CD4-positive, alpha-beta T cell treated with Interleukin-10 for 1 hour (primary cell): ENCODE data around the gene INPP5A.
"Not testable (repeated sequence)": the region's sequence is repeated elsewhere in the genome, so short reads cannot be mapped to it uniquely, and the experiment has no call there.

ENCODE experiments used
- DNase-seq: peaks from one replicate; pipeline ENCODE4 v3.0.0-alpha.2; 2020

The INPP5A gene

DNA sequence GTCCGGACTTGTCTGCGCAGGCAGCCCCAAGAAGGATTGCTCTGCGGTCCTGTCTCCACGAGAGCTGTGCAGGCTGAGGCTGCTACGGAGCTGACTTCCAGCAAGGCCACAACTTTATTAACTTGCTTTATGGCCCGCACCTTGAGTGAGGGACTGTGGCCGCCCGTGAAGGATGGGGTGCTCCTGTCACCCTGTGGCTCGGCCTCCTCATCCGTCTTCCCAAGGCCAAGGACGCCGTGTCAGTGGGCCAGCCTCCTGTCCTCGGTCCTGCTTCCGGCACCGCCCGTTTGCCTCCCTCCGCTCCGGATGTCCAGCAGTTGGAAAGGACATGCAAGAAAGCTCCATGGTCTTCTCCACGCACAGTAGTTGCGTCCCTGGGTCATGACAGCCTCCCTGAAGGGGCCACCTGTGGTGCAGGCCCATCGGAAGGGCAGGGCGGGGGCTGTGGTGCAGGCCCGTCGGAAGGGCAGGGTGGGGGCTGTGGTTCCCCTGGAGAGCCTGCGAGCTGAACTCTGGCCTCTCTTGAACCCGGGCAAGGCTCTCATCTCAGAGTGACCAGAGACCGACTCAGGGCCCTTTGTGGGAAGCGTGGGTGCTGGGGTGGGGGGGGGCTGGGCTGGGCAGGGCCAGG, 161.3 kb downstream of the INPP5A start:
- no peak for DNase-seq

DNA sequence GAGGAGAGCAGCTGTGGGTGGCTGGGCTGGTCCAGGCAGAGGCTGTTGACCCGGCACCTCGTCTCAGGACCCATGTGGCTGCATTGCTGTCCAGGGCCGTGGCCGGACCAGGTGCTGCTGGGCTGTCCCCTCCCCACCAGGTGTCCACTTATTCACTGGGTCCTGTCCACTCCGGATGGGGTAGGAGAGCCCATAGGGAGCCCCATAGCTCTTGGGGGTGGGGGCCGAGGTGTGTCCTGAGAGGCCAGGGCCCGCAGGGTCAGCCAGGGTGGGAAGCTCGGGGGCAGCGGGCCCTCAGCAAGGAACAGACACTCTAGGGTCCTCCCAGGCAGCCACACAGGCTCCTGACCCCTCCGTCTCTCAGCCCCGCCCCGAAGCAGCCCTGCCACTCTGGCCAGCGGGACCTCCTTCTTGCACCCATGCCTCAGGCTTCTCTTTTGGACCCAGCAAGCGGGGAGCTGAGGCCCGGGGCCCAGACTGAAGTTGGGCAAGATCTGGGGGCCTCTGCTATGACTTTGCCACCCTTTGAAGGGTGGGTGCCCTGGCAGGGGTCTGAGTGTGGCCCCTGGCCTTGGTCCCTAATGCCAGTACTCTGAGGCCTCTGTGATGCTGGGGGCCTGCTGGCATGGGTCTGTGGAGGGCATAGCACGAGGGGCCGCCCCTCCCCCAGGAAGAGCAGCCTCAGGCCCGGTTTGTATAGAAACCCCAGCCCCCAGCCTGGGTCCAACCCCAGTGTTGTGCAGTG, 162.0 kb downstream of the INPP5A start:
- DNase-seq = no peak

DNA sequence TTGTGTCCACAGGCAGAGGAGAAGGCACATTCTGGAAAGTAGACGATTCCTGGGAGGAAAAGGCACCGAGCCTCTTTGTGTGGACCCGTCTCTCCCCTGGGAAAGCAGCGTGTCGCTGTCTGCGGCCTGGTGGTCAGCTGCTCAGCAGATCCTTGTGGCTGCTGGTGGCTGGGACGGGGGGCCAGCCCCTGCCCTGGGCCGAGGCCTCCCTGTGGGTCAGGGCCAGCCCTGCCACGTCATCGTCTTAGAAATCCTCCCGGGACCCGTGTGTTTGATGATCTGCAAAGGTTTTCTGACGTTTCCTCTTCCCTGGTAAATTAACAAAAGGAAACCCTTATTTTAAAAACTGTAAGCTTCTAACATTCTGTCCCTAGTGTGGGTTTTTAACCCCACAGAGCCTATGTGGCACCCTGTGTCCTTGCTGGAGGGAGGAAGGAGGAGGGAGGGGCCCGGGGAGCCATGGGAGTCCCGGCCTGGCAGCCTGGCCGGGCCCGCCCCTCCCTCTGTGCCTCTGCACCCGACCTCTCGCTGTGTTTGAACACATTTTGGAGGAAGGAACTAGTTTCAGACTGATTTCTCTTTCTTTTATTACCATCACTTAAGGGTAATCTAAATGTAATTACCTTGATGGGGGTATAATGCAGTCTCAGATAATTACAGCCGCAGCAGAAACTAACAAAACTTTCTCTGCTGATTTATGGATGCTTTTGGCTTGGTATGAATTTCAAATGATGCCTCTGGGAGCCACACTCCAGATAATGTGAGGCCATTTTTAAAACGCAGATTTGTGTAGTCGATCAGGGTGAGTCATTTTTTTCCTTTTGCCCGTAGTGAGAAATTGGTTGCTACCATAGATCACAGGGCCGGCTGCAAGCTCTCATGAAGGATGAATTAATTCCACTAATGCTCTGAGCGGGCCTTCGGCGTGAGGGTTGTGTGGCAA, 162.8 kb downstream of the INPP5A start:
- no peak for DNase-seq

DNA sequence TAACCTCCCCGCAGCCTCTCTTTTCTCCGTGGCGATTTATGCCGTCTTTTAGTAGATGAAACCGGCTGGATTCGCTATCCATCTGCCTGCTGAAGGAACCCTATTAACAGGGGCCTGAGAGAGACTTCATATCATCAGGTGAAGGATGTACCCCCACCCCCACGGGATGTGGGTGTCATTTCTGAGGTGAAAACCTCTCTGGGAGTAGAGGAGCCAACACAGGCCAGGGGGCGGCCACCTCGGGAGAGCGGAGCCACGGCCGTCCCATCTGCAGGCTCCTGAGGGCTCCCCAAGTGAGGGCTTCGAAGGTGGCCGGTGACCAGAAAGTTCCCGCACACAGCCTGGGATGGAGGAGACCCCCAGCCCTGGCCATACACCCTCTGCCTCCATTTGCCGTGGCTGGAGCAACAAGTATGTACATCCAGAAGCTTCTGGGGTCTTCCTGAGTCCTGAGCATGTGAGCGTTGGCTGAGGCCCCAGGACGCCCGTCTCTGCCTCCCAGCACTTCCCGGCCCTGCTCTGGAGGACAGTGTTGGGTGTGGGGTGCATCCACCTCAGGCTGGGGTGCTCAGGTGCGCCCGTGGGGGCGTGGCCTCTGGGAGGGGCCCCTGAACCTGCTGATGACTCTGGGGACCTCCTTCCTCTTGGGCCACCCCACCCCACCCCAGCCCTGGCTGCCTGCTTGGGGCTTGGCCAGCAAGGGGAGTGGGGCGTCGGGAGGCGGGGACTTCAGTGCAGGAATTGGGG, 163.7 kb downstream of the INPP5A start:
- no peak for DNase-seq

DNA sequence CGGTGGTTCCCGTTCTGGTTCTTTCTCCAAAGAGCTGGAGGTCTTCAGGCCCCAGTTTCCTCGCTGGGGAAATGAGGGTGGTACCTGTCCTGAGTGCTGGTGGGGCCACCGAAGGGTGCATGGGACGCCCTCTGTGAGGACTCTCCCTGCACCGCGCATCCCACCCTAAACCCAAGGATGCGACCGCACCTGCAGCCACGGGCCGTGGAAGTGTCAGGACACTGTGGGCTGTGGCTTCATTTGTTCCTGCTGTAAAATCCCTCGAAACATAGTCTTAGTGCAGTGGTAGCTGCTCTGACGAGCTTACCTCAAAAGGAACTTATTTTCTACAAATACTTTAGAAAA, 164.2 kb downstream of the INPP5A start:
- DNase-seq = no peak

DNA sequence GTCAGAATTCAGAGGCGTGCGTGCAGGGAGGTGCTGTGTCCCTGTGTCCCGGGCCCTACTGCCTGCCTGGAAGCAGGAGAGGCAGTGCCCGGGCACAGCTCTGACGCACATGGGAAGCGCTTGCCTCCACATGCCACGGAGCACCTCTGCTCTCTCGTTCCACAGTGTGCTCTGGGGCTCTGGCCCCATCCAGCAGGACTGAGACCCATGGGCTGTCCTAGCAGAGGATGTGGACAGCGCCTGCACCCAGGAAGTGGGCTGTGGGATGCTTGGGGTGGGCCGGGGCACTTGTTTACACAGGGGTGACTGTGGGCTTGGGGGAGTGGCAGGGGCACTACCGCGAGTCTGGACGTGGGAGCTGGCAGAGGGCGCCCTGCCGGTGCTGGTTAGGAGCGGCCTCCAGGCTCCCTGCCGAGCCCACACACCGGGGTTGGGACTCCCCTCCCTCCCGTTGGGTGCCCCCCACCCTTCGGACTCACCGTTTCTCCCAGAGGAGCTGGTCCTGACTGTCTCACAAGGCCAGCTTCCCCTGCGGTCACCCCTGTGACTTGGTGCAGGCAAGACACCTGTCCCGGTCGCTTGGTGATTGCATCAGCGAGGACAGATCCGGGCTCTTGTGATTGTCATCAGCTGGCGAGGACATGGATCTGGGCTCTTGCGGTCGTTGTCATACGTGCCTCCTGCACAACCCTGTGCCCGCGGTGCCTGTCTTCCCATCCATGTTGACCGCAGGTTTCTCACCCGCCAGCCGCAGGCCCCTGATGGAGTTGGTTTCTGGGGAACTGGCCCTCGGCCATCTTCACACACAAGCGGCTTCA, 165.2 kb downstream of the INPP5A start:
- no peak for DNase-seq

DNA sequence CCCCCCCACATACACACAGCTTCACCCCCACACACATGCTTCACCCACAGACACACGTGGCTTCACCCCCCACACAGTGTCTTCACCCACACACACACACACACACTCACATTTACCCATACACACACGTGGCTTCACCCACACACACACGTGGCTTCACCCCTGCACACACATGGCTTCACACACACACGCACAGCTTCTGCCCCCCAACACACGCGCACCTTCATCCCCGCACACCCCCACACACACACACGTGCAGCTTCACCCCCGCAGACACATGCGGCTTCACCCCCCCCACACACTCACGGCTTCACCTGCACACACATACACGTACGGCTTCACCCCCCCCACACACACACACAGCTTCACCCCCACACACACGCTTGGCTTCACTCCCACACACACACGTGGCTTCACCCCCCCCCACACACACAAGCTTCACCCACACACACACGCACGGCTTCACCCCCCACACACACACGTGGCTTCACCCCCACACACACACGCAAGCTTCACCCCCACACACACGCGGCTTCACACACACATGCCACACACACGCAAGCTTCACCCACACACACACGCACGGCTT, 165.9 kb downstream of the INPP5A start:
- no peak for DNase-seq

DNA sequence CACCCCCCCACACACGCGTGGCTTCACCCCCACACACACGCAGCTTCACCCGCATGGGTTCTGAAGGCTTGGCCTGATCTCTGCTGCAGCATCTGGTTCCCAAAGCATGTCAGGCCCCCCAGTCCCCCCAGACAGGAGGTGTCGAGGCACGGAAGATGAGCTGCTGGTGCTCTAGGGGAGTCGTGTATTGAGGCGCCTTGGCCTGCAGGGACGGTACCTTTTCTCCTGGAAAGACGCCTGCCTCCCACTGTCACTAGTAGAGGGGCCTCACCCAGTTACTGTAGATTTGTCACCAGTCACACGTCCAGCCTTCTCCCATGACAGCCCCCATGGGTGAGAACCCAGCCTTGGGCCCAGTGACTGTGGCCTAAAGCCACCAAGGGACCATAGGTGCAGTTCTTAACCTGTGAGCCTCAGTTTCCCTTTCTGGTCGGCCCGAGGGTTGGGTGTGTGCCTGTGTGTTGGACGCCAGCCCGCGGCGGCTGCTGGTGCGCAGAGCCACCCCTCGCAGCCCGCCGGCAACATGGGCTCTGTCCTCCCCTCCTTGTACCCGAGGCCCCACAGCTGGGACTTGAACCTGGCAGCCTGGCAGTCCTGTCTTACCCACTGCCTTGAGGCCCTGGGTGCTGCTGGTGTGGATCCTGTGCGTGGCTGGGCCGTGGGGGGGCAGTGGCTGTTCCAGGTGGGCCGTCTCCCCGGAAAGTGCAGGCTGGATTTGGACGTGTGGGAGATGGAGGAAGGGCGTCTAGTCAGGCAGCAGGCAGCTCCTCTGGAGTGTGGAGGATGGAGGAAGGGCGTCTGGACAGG, 166.6 kb downstream of the INPP5A start:
- no peak for DNase-seq

DNA sequence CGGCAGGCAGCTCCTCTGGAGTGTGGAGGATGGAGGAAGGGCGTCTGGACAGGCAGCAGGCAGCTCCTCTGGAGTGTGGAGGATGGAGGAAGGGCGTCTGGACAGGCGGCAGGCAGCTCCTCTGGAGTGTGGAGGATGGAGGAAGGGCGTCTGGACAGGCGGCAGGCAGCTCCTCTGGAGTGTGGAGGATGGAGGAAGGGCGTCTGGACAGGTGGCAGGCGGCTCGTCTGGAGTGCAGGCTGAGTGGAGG, 167.2 kb downstream of the INPP5A start:
- not testable (repeated sequence) for DNase-seq

DNA sequence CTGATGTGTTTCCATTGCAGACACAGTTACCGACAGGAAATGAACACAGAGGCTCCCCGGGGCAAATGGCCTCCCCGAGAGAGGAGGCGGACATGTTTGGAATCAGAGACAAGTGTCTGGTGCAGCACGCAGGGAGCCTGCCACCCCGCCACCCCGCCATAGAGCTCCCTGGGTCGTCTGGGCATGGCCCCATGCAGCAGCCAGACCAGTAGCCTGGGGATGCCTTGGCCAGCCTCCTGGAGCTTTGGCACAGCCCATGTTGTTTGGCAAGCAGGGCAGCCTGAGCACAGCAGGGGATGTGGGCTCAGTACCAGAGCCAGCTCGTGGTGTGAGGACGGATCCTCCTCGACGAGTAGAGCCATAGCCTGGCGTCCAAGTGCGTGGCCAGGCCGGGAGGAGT, 167.6 kb downstream of the INPP5A start:
- DNase-seq = no peak

DNA sequence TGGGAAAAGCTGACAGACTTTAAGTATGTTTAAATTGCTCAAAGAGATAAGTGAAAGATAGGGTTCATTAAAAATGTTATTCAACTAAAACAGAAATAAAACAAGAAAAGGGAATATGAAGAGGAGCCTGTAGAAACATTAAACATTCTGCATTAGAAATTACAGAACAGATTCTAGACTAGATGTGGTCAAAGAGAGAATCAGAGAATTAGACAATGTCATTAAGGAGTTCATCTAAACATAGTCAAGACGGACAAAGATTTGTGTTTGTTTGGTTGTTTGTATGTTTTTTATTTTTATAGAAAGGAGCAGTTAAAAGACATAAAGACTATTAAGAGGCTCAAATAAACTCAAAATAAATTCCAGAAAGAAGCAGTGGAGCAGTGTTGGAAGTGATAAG, 168.4 kb downstream of the INPP5A start:
- DNase-seq = no peak

DNA sequence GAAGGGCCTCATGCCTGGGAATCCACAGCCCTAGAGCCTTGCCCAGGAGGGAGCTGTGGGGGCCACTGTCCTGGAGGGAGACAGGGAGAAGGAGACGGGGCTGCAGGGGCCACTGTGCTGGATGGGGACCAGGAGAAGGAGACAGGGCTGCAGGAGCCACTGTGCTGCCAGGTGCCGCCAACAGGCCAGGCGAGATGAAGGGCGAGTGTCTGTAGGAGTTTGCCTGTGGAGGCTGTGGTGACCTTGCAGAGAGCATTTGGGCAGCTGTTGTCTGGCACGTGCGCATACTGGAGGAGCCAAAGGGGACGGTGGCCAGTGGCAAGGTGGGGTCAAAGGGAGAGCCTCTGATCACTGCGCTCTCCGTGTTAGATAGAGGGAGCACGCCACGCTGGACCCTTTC, 169.1 kb downstream of the INPP5A start:
- no peak for DNase-seq

DNA sequence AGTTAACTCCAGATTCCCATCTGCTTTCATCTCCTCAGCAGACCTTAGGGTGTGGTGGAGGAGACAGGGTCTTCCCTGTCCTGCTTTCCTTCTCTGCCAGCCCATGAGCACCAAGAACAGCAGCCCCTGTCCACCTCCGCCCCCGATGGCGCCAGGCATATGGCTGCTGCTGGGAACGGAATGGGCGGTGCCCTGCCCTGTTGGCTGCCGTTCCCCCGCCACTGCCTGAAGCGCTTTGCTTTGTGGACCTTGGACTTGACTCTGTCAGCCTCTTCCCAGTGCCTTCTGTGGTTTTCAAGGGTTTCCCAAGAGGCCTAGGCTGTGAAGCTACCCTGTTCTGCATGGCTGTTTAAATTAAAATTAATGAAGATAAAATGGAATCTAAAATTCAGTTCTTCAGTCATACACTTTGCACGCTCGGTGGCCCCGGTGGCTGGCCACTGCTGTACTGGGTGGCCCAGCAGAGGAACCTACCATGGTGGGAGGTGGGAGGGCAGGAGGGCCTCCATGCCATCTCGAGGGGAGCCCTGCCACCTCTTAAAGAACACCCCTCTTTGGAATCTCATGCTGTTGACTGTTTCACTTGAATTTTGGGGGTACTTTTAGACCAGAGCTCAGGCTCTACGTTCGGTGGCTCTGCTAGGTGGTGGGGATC, 169.7 kb downstream of the INPP5A start:
- no peak for DNase-seq

DNA sequence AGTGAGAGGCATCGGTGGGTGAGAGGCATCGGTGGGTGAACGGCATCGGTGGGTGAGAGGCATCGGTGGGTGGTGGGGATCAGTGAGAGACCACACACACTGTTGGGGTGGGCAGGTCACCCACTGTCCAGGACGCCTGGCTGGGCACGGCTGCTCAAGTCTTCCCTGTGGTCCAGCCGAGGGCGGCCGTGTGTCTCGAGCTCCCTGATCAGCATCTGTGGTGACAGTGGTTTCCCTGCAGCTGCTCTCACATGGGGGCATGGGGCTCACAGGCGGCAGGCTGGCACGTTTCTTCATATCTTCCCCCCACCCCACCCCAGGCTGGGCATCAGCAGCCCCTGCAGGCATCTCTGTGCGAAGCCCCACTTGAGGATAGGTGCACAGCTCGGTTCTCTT, 170.2 kb downstream of the INPP5A start:
- DNase-seq = no peak

DNA sequence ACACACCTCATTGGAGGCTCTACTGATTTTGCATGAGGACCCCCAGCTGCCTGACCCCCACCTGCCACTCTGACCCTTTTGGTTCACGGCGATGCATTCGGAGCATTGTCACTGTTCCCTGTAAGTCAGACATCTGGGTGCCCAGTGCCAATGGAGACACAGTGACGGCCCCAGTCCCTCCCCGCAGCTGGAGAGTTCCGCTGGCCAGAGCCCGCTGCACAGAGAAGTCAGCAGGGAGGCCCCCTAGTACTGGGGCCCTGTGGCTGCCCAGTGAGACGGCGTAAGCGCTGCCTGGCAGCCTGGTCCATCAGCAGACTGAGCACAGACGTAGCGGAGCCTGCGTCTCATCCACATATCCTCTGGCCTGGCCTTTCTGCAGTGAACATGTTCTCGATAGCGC, 170.9 kb downstream of the INPP5A start:
- DNase-seq = no peak

DNA sequence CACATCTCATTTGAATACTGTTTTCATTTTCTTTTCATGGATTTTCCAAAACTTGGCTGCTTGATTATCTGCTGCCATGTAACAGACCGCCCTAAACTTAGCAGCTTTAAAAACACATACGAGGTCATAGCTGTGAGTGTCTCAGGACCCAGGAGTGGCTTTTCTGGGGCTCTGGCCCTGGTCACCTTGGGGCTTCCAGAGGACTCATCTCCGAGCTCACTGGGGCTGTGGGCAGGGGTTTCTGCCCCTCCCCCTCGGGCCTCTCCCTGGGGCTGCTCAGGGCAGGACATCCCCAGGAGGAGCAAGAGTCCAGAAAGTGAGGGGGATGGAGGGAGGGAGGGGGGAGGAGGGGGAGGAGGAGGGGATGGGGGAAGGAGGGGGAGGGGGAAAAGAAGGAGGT, 171.3 kb downstream of the INPP5A start:
- DNase-seq = no peak

DNA sequence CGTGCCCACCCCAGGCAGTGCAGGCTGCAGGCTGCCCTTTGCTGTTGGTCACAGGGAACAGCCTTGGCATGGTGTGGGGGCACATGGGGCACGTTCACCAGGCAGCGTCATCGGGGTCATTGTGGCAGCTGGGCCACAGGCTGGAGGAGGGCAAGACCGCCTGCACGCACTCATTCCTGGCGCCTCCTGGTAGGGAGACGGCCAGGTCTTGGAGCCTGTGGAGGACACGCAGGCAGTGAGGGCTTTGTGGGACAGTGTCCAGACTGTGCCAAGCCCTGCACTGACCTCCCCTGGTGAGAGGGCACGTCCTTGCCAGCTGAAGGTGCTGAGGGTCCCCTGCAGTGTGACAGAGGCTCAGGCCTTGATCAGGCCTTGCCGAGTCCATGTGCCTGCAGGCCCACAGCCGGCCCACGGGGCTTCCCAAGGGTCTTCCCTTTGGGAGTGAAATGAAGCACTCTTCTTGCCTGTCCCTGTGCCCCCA, 171.9 kb downstream of the INPP5A start:
- no peak for DNase-seq

DNA sequence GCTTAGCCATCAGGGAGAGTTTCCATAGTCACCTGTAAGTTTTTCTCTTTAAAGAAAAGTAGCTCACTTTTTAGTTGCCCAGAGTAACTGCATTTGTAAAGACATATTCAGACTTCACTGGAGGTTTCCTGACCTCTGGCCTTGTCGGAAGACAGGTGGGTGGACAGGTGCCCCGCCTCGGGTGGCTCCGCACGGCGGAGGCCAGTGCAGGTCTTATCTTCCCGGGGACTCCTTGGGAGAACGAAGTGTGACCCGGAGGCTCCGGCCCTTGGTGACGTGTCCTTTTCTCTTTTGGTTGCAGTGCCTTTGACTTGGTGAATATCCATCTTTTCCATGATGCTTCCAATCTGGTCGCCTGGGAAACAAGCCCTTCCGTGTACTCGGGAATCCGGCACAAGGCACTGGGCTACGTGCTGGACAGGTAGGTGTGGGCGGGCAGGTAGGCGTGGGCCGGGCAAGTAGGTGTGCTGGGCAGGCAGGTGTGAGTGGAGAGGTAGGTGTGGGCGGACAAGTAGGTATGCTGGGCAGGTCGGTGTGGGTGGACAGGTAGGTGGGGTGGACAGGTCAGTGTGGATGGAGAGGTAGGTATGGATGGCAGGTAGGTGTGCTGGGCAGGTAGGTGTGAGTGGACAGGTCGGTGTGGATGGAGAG, 172.6 kb downstream of the INPP5A start:
- no peak for DNase-seq

DNA sequence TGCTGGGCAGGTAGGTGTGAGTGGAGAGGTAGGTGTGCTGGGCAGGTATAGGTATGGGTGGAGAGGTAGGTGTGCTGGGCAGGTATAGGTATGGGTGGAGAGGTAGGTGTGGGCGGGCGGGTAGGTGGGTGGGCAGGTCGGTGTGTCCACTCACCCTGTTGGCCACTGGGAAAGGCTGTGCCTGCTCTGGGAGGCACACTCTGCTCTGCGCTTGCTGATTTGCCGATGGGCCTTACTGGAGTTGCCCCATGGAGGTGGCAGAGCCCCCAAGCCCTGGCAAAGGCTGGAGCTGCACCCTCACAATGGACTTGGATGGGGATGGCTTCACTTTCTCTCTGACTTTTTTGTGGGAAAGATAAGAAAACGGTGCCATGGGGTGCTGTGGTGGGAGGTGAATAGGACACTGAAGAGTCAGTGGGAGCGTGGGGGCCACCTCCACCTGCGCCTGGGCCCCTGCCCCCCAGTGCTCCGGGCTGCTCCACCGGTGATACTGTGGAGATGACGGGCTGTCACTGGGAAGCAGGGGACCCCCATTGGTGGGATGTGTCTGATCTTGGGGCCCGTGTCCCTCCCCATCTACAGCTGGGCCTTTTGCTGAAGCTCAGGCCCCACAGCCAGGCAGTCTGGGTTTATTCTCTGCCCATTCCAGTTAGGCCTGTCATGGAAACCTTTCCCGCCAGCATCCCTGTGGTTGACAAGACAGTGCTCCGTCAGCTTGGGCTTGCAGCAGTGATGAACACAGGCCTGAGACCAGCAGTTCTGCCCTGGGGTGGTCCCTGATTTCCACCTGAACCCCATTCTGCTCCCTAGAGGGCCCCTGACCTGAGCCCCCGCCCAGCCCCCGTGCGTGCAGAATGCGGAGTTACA, 173.4 kb downstream of the INPP5A start:
- no peak for DNase-seq
